ENCODE measurements around the gene HSFX3. TPM values are rescaled to one million over a fixed set of nuclear protein-coding genes. Genes with fewer than 3 reads are reported as not detected.
"Not testable (repeated sequence)": the region's sequence is repeated elsewhere in the genome, so short reads cannot be mapped to it uniquely, and the experiment has no call there.

HSFX3 gene
- total RNA-seq, 1 donor from 2014 or later, result not detected

GRCh38 chrX:149539283-149540130 lies 10.2 kb downstream of the HSFX3 start:
- no peak for TF ChIP-seq CTCF (IDR thresholded peaks at IDR 0.05; ENCODE audit: unreplicated experiment)
- Mint-ChIP-seq H3K27ac (peak overlapping the region; percentile 93), H3K4me3 (peak overlapping the region; percentile 80), H3K27me3 (ENCODE audit: low read depth) (no peaks in the 10 kb centered on the region), H3K36me3 (no peaks in the 10 kb centered on the region), H3K9me3 (peaks cover 3% of the 10 kb centered on the region), H3K4me1 (peaks cover 8% of the 10 kb centered on the region)
- DNase-seq (ENCODE audit: low spot score in 2 of 2, unreplicated experiment in 2 of 2), result peak; percentile 71 to 84

- not testable (repeated sequence) for H3K4me3 Mint-ChIP-seq; H3K27ac Mint-ChIP-seq; H3K9me3 Mint-ChIP-seq; DNase-seq (ENCODE audit: low spot score in 2 of 2, unreplicated experiment in 2 of 2); H3K4me1 Mint-ChIP-seq; H3K36me3 Mint-ChIP-seq; H3K27me3 Mint-ChIP-seq (ENCODE audit: low read depth)
Measured at GRCh38 chrX:149537474-149537873, 12.2 kb downstream of the HSFX3 start.

- not testable (repeated sequence) for DNase-seq (ENCODE audit: low spot score in 2 of 2, unreplicated experiment in 2 of 2); H3K4me3 Mint-ChIP-seq; H3K36me3 Mint-ChIP-seq; H3K4me1 Mint-ChIP-seq; H3K27ac Mint-ChIP-seq; H3K9me3 Mint-ChIP-seq; H3K27me3 Mint-ChIP-seq (ENCODE audit: low read depth)
Measured at GRCh38 chrX:149534926-149535602, 14.7 kb downstream of the HSFX3 start.

GRCh38 chrX:149533999-149534398 lies 15.7 kb downstream of the HSFX3 start:
- not testable (repeated sequence) for H3K27ac Mint-ChIP-seq, H3K9me3 Mint-ChIP-seq

GRCh38 chrX:149532868-149533267 lies 16.9 kb downstream of the HSFX3 start:
- not testable (repeated sequence) for H3K9me3 Mint-ChIP-seq; H3K4me3 Mint-ChIP-seq; H3K27ac Mint-ChIP-seq; DNase-seq (ENCODE audit: low spot score in 2 of 2, unreplicated experiment in 2 of 2); H3K4me1 Mint-ChIP-seq; H3K27me3 Mint-ChIP-seq (ENCODE audit: low read depth)
- H3K36me3 Mint-ChIP-seq, result peaks cover 10% of the 10 kb centered on the region

More at GRCh38 chrX:149533999-149534398, 15.7 kb downstream of the HSFX3 start:
- peaks cover 10% of the 10 kb centered on the region for H3K36me3 Mint-ChIP-seq
- DNase-seq (ENCODE audit: low spot score in 2 of 2, unreplicated experiment in 2 of 2); H3K4me1 Mint-ChIP-seq; H3K27me3 Mint-ChIP-seq (ENCODE audit: low read depth); H3K4me3 Mint-ChIP-seq: not testable (repeated sequence)

- no peak for TF ChIP-seq CTCF (IDR thresholded peaks at IDR 0.05; ENCODE audit: unreplicated experiment)
- no peak overlapping the region for H3K4me3 Mint-ChIP-seq
- no peaks in the 10 kb centered on the region for H3K27me3 Mint-ChIP-seq (ENCODE audit: low read depth)
- no peak overlapping the region for H3K27ac Mint-ChIP-seq
- DNase-seq (ENCODE audit: low spot score in 2 of 2, unreplicated experiment in 2 of 2), result no peak
- H3K4me1 Mint-ChIP-seq, result no peaks in the 10 kb centered on the region
- H3K36me3 Mint-ChIP-seq, result peaks cover 11% of the 10 kb centered on the region
- peaks cover 7% of the 10 kb centered on the region for H3K9me3 Mint-ChIP-seq
Measured at GRCh38 chrX:149531599-149531998, 18.1 kb downstream of the HSFX3 start.

GRCh38 chrX:149528381-149528780 lies 21.3 kb downstream of the HSFX3 start:
- H3K9me3 Mint-ChIP-seq, result peaks cover 4% of the 10 kb centered on the region
- no peak for DNase-seq (ENCODE audit: low spot score in 2 of 2, unreplicated experiment in 2 of 2)
- H3K4me1 Mint-ChIP-seq, result no peaks in the 10 kb centered on the region
- no peak overlapping the region for H3K27ac Mint-ChIP-seq
- H3K4me3 Mint-ChIP-seq, result no peak overlapping the region
- TF ChIP-seq CTCF (IDR thresholded peaks at IDR 0.05; ENCODE audit: unreplicated experiment), result no peak
- peaks cover 8% of the 10 kb centered on the region for H3K36me3 Mint-ChIP-seq
- no peaks in the 10 kb centered on the region for H3K27me3 Mint-ChIP-seq (ENCODE audit: low read depth)

All from mesothelial cell of epicardium (in vitro differentiated cells).